ENCODE data around the gene PGM2L1.

PGM2L1 gene

DNA sequence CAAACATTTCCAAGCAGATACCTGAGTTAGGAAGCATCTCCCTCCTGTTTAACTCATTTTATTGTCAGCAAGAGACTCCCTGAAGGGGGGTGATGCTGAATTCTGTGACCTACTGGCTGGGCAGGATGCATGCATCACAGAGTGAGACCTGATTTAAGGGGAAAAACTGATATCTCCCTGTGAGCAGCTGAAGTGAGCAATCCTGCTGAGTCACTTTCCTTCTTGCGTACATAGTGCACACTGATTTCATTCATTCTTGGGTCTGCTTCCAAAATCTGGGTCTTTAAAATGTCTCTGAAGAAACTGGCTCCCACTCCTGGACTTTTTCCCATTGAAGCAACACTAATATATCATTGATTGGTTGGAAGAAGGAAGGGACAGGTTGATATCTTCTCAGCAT lies 110.1 kb downstream of the PGM2L1 start:
- H3K4me3 ChIP-seq (ENCODE audit: control insufficient read depth, low read depth, low read length): no peak overlapping the region
- peak; percentile 99 for DNase-seq (ENCODE audit: low read depth)
- TF ChIP-seq, protein P1, sequence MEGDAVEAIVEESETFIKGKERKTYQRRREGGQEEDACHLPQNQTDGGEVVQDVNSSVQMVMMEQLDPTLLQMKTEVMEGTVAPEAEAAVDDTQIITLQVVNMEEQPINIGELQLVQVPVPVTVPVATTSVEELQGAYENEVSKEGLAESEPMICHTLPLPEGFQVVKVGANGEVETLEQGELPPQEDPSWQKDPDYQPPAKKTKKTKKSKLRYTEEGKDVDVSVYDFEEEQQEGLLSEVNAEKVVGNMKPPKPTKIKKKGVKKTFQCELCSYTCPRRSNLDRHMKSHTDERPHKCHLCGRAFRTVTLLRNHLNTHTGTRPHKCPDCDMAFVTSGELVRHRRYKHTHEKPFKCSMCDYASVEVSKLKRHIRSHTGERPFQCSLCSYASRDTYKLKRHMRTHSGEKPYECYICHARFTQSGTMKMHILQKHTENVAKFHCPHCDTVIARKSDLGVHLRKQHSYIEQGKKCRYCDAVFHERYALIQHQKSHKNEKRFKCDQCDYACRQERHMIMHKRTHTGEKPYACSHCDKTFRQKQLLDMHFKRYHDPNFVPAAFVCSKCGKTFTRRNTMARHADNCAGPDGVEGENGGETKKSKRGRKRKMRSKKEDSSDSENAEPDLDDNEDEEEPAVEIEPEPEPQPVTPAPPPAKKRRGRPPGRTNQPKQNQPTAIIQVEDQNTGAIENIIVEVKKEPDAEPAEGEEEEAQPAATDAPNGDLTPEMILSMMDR (conservative IDR thresholded peaks at IDR 0.05; ENCODE audit: control insufficient read depth, insufficient read depth, low read depth, low read length): no peak

GRCh38 chr11:74284466-74284865 lies 113.8 kb downstream of the PGM2L1 start:
- DNase-seq (ENCODE audit: low read depth): peak; percentile 42
- TF ChIP-seq, protein P1 (conservative IDR thresholded peaks at IDR 0.05; ENCODE audit: control insufficient read depth, insufficient read depth, low read depth, low read length): no peak
- no peak overlapping the region for H3K4me3 ChIP-seq (ENCODE audit: control insufficient read depth, low read depth, low read length)

GRCh38 chr11:74283580-74284180 lies 114.6 kb downstream of the PGM2L1 start:
- no peak overlapping the region for H3K4me3 ChIP-seq (ENCODE audit: control insufficient read depth, low read depth, low read length)
- no peak for DNase-seq (ENCODE audit: low read depth)
- TF ChIP-seq, protein P1 (conservative IDR thresholded peaks at IDR 0.05; ENCODE audit: control insufficient read depth, insufficient read depth, low read depth, low read length): no peak

DNA sequence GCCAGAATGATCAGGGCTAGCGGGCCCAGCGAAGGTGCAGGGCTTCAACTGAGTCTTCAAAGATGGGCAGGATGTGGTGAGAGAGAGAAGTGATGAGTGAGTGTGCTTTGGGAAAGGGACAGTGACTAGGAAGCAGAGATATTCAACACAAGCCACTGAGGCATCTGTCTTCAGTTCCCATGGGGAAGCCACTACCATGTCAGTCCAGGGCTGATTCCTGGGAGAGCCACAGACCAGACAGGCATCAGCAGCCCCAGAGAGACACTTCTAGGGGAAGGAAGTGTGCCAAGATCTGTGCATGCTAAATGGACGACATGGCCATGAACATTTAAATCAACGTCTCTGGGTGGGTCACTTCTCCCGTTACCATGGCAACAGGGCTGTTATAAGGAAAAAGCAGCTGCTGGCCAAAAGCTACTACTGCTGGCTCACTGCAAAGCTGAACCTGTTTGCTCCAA lies 115.3 kb downstream of the PGM2L1 start:
- TF ChIP-seq, protein P1 (conservative IDR thresholded peaks at IDR 0.05; ENCODE audit: control insufficient read depth, insufficient read depth, low read depth, low read length): no peak
- no peak overlapping the region for H3K4me3 ChIP-seq (ENCODE audit: control insufficient read depth, low read depth, low read length)
- peak; percentile 49 for DNase-seq (ENCODE audit: low read depth)

- TF ChIP-seq, protein P1 (conservative IDR thresholded peaks at IDR 0.05; ENCODE audit: control insufficient read depth, insufficient read depth, low read depth, low read length): no peak
- no peak for DNase-seq (ENCODE audit: low read depth)
- no peak overlapping the region for H3K4me3 ChIP-seq (ENCODE audit: control insufficient read depth, low read depth, low read length)
Measured at GRCh38 chr11:74282421-74282820, 115.8 kb downstream of the PGM2L1 start.

DNA sequence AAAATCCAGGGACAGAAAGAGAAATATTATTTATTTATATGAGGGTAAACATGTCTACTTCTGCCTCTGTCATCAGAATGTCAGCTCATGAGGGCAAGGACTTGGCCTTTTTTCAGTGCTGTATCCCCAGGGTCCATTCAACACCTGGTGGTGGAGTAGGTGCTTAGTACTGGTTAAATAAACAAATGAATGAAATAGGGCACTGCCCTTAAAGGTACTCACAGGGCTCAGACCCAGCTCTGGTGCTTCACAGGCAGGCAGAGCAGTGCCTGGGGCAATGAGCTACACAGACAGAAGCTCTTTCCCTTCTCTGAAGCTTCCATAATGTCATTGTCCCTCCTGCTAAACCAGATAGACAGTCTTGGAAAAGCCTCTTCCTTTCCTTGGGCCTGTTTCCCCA lies 117.7 kb downstream of the PGM2L1 start:
- TF ChIP-seq, protein P1 (conservative IDR thresholded peaks at IDR 0.05; ENCODE audit: control insufficient read depth, insufficient read depth, low read depth, low read length): no peak
- no peak overlapping the region for H3K4me3 ChIP-seq (ENCODE audit: control insufficient read depth, low read depth, low read length)
- DNase-seq (ENCODE audit: low read depth): no peak
